ENCODE data around the gene STIM2. TPM values are rescaled to one million over a fixed set of nuclear protein-coding genes. Genes with fewer than 3 reads are reported as not detected.

STIM2 gene
- total and polyA plus RNA-seq, 9 of the 15 experiments (the other 6 are each of a cell fraction or from before 2014, with no cell fraction given), result 7.2 to 26.8 (median 15.4) TPM

DNA sequence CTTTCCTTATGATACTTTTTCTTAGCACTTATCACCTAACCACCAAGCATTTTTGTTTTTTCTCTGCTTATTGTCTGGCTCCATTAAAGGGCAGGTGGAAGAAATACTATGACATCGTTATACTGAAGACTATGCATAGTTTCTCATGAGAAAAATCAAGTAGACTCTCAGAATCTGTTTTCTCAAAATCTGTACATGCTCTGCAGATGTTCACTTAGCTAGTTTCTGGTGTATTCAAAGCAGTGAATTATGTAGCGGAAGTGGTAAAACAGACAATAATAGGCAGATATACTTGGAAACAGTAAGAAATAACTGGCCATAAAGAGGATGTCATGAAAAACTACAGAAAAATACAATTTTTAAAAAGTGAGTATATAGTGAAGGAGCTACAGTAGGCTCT is 146.0 kb downstream of the STIM2 start (continued):
- TF ChIP-seq, protein P1, sequence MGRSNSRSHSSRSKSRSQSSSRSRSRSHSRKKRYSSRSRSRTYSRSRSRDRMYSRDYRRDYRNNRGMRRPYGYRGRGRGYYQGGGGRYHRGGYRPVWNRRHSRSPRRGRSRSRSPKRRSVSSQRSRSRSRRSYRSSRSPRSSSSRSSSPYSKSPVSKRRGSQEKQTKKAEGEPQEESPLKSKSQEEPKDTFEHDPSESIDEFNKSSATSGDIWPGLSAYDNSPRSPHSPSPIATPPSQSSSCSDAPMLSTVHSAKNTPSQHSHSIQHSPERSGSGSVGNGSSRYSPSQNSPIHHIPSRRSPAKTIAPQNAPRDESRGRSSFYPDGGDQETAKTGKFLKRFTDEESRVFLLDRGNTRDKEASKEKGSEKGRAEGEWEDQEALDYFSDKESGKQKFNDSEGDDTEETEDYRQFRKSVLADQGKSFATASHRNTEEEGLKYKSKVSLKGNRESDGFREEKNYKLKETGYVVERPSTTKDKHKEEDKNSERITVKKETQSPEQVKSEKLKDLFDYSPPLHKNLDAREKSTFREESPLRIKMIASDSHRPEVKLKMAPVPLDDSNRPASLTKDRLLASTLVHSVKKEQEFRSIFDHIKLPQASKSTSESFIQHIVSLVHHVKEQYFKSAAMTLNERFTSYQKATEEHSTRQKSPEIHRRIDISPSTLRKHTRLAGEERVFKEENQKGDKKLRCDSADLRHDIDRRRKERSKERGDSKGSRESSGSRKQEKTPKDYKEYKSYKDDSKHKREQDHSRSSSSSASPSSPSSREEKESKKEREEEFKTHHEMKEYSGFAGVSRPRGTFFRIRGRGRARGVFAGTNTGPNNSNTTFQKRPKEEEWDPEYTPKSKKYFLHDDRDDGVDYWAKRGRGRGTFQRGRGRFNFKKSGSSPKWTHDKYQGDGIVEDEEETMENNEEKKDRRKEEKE (IDR thresholded peaks at IDR 0.05; ENCODE audit: borderline replicate concordance in 1 of 2, control insufficient read depth in 1 of 2, low read depth in 2 of 2, low read length in 1 of 2), result no peak
- no peak for TF ChIP-seq SMAD2 (IDR thresholded peaks at IDR 0.05; ENCODE audit: low read depth, low read length)

- Histone ChIP-seq H3K79me2 (ENCODE audit: control insufficient read depth, insufficient read depth, low read length) (no peaks in the 10 kb centered on the region), H3K27me3 (ENCODE audit: control insufficient read depth in 2 of 2, insufficient read depth in 2 of 2, low read length in 2 of 2) (no peaks in the 10 kb centered on the region), H3K4me3 (no peak overlapping the region), H3K9ac (ENCODE audit: insufficient read depth in 1 of 2, low read depth in 2 of 2, low read length in 2 of 2) (no peak overlapping the region), H3K9me3 (replicated peaks; ENCODE audit: control insufficient read depth, insufficient read depth, low read depth, low read length) (no peaks in the 10 kb centered on the region), H3K36me3 (ENCODE audit: control insufficient read depth, insufficient read depth, low read length) (peaks cover 10% of the 10 kb centered on the region; the same call in 2 of the 3 replicates), H4K20me1 (replicated peaks; ENCODE audit: control insufficient read depth, insufficient read depth, low read length) (no peaks in the 10 kb centered on the region), H3K4me1 (replicated peaks in 1 of 2; ENCODE audit: control insufficient read depth in 2 of 2, insufficient read depth in 2 of 2, low read length in 2 of 2) (no peaks in the 10 kb centered on the region), H3K27ac (ENCODE audit: extremely low read depth, low read depth, low read length) (no peak overlapping the region), H2AFZ (ENCODE audit: low read depth, low read length) (no peak overlapping the region), H3K4me2 (ENCODE audit: insufficient read depth, low read length) (no peak overlapping the region), H3K9me1 (ENCODE audit: control insufficient read depth, insufficient read depth, low read length) (no peaks in the 10 kb centered on the region)
- WGBS (ENCODE audit: insufficient coverage, low coverage, missing lambda C conversion rate), result 79% methylated on average over 3 of the region's 3 CpGs
- ATAC-seq (no peak), FAIRE-seq (no peak), DNase-seq (ENCODE audit: extremely low read depth in 1 of 4, low spot score in 3 of 4) (no peak)
- TF ChIP-seq FOXJ2 (tag; IDR thresholded peaks at IDR 0.05), result no peak
- CTCF ChIA-PET (ENCODE audit: low intra/inter-chr PET ratio), result no interaction called here
- BruUV-seq (replicated peaks), result no TSS peak
- POLR2A ChIA-PET, result interaction anchor here (1.1 kb wide), 1 partner anchor 58 kb away, joined by 3 read pairs; no protein-coding TSS in a partner anchor
- intact Hi-C loops (cut with micrococcal nuclease), result no loop called here
- in situ Hi-C loops (cut with MboI), result no loop called here
These were observed 146.9 kb downstream of the STIM2 start for GRCh38 chr4:27007507-27007906.

Data from K562 (cell line).